HEK293 (cell line): ENCODE data around the gene MAP2.

Experiments used
- CTCF ChIA-PET: fragments of 350-600 bp; formaldehyde crosslinking; extraction: SDS; loops from one replicate; lab custom pipeline; 2021; ENCODE audit warnings: antibody characterized with exemption; lab: Yijun Ruan, JAX
- POLR2A ChIA-PET: fragments of 300-600 bp; formaldehyde crosslinking; extraction: SDS; loops from one replicate; lab custom pipeline; 2020; ENCODE audit warnings: antibody characterized with exemption, inconsistent platforms; lab: Yijun Ruan, JAX
- H3K27ac ChIP-seq: fragments of 200-500 bp; sonication (Bioruptor generic); 2 replicates; pipeline ENCODE4 v1.5.1; 2014; ENCODE audit warnings: low read depth, low read length, control low read depth, inconsistent platforms; ENCODE audit errors: extremely low read depth
- H3K36me3 ChIP-seq, 2 experiments: fragments of 200-500 bp in 1 of 2; sonication (Bioruptor generic) in 1 of 2; 1 replicate in 1 of 2; 2 replicates in 1 of 2; pipeline ENCODE4 v1.5.1; 2014 to 2017; ENCODE audit warnings: inconsistent platforms in 2 of 2, low read length in 2 of 2; ENCODE audit not compliant: control insufficient read depth in 2 of 2, insufficient read depth in 1 of 2
- H3K4me1 ChIP-seq: fragments of 200-500 bp; sonication (Bioruptor generic); 2 replicates; pipeline ENCODE4 v1.5.1; 2014; ENCODE audit warnings: mild to moderate bottlenecking, low read length, inconsistent platforms; ENCODE audit not compliant: control insufficient read depth, insufficient read depth
- H3K4me3 ChIP-seq: 2 replicates; pipeline ENCODE4 v1.5.1; 2011; ENCODE audit warnings: low read depth, mild to moderate bottlenecking, control low read depth, low read length, moderate library complexity
- H3K9me3 ChIP-seq: fragments of 200-500 bp; sonication (Bioruptor generic); 2 replicates; pipeline ENCODE4 v1.5.1; 2014; ENCODE audit warnings: low read depth, low read length, inconsistent platforms; ENCODE audit not compliant: control insufficient read depth, insufficient read depth
- BCL11B ChIP-seq: fragments of 450-650 bp; formaldehyde crosslinking; IDR thresholded peaks from 2 replicates; pipeline ENCODE4 v1.5.1; 2016; ENCODE audit warnings: low read depth, missing biosample characterization, missing genetic modification characterization
- EGR2 ChIP-seq: fragments of 450-650 bp; formaldehyde crosslinking; IDR thresholded peaks from 2 replicates; pipeline ENCODE4 v1.5.1; 2016; ENCODE audit warnings: low read depth, missing biosample characterization, missing genetic modification characterization
- GLIS1 ChIP-seq: fragments of 450-650 bp; formaldehyde crosslinking; IDR thresholded peaks from 2 replicates; pipeline ENCODE4 v1.5.1; 2016; ENCODE audit warnings: missing biosample characterization, missing genetic modification characterization
- IKZF3 ChIP-seq: fragments of 450-650 bp; IDR thresholded peaks from 2 replicates; pipeline ENCODE4 v1.5.0; 2018; ENCODE audit warnings: missing biosample characterization, mild to moderate bottlenecking, missing genetic modification characterization, moderate library complexity
- KLF7 ChIP-seq: fragments of 450-650 bp; formaldehyde crosslinking; IDR thresholded peaks from 2 replicates; pipeline ENCODE4 v1.5.1; 2016; ENCODE audit warnings: missing biosample characterization, missing genetic modification characterization, borderline replicate concordance
- ZBTB1 ChIP-seq: fragments of 450-650 bp; formaldehyde crosslinking; IDR thresholded peaks from 2 replicates; pipeline ENCODE4 v1.5.1; 2016; ENCODE audit warnings: missing biosample characterization, missing genetic modification characterization
- ZFP3 ChIP-seq: fragments of 450-650 bp; formaldehyde crosslinking; IDR thresholded peaks from 2 replicates; pipeline ENCODE4 v1.5.1; 2016; ENCODE audit warnings: low read depth, missing biosample characterization, missing genetic modification characterization
- ZNF121 ChIP-seq: fragments of 450-650 bp; formaldehyde crosslinking; IDR thresholded peaks from 2 replicates; pipeline ENCODE4 v1.5.1; 2016; ENCODE audit warnings: missing biosample characterization, missing genetic modification characterization
- ZNF138 ChIP-seq: fragments of 450-650 bp; formaldehyde crosslinking; IDR thresholded peaks from 2 replicates; pipeline ENCODE4 v1.5.1; 2016; ENCODE audit warnings: missing biosample characterization, missing genetic modification characterization, borderline replicate concordance
- ZNF146 ChIP-seq: fragments of 450-650 bp; formaldehyde crosslinking; IDR thresholded peaks from 2 replicates; pipeline ENCODE4 v1.5.1; 2016; ENCODE audit warnings: missing biosample characterization, missing genetic modification characterization
- ZNF19 ChIP-seq: fragments of 450-650 bp; formaldehyde crosslinking; IDR thresholded peaks from 2 replicates; pipeline ENCODE4; 2016; ENCODE audit warnings: missing biosample characterization, missing genetic modification characterization, low read depth
- ZNF214 ChIP-seq: fragments of 450-650 bp; formaldehyde crosslinking; IDR thresholded peaks from 2 replicates; pipeline ENCODE4 v1.5.1; 2017; ENCODE audit warnings: missing biosample characterization, mild to moderate bottlenecking, missing genetic modification characterization, borderline replicate concordance
- ZNF24 ChIP-seq: fragments of 450-650 bp; formaldehyde crosslinking; IDR thresholded peaks from 2 replicates; pipeline ENCODE4 v1.5.1; 2016; ENCODE audit warnings: missing biosample characterization, missing genetic modification characterization
- ZNF48 ChIP-seq: fragments of 450-650 bp; formaldehyde crosslinking; IDR thresholded peaks from 2 replicates; pipeline ENCODE4 v1.5.1; 2016; ENCODE audit warnings: missing biosample characterization, missing genetic modification characterization
- ZNF501 ChIP-seq: fragments of 450-650 bp; formaldehyde crosslinking; IDR thresholded peaks from 2 replicates; pipeline ENCODE4 v1.5.1; 2016; ENCODE audit warnings: missing biosample characterization, missing genetic modification characterization
- ZNF555 ChIP-seq: fragments of 450-650 bp; formaldehyde crosslinking; conservative IDR thresholded peaks from 2 replicates; pipeline ENCODE4 v1.5.1; 2017; ENCODE audit warnings: missing biosample characterization, mild to moderate bottlenecking, missing genetic modification characterization, inconsistent platforms
- ZNF585B ChIP-seq: fragments of 450-650 bp; formaldehyde crosslinking; IDR thresholded peaks from 2 replicates; pipeline ENCODE4 v1.5.1; 2016; ENCODE audit warnings: missing biosample characterization, missing genetic modification characterization
- ZNF626 ChIP-seq: fragments of 450-650 bp; sonication (Bioruptor Pico); formaldehyde crosslinking; IDR thresholded peaks from 2 replicates; pipeline ENCODE4 v1.5.1; 2018; ENCODE audit warnings: missing biosample characterization, missing genetic modification characterization, inconsistent platforms
- ZNF747 ChIP-seq: fragments of 450-650 bp; formaldehyde crosslinking; IDR thresholded peaks from 2 replicates; pipeline ENCODE4 v1.5.1; 2016; ENCODE audit warnings: missing biosample characterization, missing genetic modification characterization
- ZNF76 ChIP-seq: fragments of 450-650 bp; formaldehyde crosslinking; IDR thresholded peaks from 2 replicates; pipeline ENCODE4; 2016; ENCODE audit warnings: low read depth, missing biosample characterization, missing genetic modification characterization, borderline replicate concordance
- ZNF830 ChIP-seq: fragments of 450-650 bp; IDR thresholded peaks from 2 replicates; pipeline ENCODE4 v1.5.0; 2018; ENCODE audit warnings: missing biosample characterization, missing genetic modification characterization, low read depth, mild to moderate bottlenecking, moderate library complexity
- ZNF837 ChIP-seq: fragments of 450-650 bp; formaldehyde crosslinking; IDR thresholded peaks from 2 replicates; pipeline ENCODE4 v1.5.1; 2016; ENCODE audit warnings: missing biosample characterization, missing genetic modification characterization
- ZSCAN30 ChIP-seq: fragments of 450-650 bp; IDR thresholded peaks from 2 replicates; pipeline ENCODE4 v1.5.1; 2018; ENCODE audit warnings: missing biosample characterization, mild to moderate bottlenecking, missing genetic modification characterization, moderate library complexity
- TF ChIP-seq, protein P1 (sequence below): fragments of 450-650 bp; formaldehyde crosslinking; IDR thresholded peaks from 2 replicates; pipeline ENCODE4 v1.5.1; 2017; ENCODE audit warnings: missing biosample characterization, missing genetic modification characterization
- TF ChIP-seq, protein P2 (sequence below): fragments of 450-650 bp; formaldehyde crosslinking; IDR thresholded peaks from 2 replicates; pipeline ENCODE4 v1.5.1; 2017; ENCODE audit warnings: missing biosample characterization, missing genetic modification characterization

Gene MAP2

DNA sequence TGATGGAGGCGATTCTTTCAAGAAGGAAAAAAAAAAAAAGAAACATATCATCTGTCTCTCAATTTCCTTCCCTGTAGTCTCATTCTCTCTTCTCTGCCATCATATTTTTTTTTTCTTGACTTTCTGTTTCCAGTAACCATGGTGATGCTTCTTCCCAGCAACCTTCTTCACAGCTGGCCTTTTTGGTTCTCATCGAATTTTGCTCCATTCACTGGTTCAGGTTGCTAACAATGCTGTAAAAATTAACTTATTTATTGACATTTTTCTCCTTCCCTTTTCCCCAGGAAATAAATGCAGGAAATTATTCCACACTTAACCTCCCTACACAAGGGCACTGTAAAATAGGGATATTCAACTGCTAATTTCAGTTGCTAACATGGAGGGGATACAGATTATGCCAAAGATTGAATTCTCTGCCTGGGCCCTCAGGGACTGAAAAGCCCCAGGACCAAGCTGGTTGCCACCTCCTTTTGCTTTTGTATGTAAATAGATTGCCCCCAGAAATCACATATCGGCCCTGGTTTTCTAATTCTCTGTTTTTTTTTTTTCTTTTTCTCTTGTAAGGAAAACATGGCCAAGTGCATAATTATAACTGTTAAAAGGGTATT is 154.7 kb downstream of the MAP2 start:
- Histone ChIP-seq H3K27ac (no peak overlapping the region), H3K4me1 (no peaks in the 10 kb centered on the region), H3K36me3 (no peaks in the 10 kb centered on the region), H3K4me3 (no peak overlapping the region), H3K9me3 (no peaks in the 10 kb centered on the region)
- ChIA-PET POLR2A (no interaction called here), CTCF (interaction anchor here (0.7 to 5.3 kb wide), 6 partner anchors 11 to 368 kb away, joined by 3 to 37 read pairs (median 6); partner anchors contain the start of gene MAP2)
- no peak for TF ChIP-seq ZNF837
- no peak for TF ChIP-seq ZNF48 (tag by site-specific recombination)
- TF ChIP-seq ZNF76: no peak

DNA sequence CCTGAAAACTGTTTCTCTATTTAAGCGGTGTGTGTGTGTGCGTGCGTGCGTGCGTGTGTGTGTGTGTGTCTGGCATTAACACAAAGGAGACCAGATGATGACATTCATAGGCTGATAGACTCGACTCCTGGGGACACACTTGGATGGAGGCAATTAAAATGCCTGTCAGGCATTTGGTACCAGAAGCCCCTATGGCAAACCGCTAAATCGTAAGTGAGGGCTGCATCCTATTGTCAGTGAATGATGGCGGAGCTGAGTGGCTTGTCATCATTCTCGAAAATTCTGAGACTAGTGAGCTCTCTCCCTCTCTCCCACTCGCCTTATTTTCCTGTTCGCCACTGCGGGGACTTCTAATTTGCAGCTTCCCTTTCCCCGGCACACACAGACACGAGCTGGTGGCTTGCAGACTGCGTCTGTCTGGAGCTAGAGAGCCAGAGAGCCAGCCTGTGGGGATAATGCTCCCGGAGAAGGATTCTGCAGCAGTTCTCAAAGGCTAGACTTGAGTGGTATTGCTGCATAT is 155.4 kb downstream of the MAP2 start:
- TF ChIP-seq ZNF830 (tag by site-specific recombination) (no peak), ZSCAN30 (no peak), ZNF555 (tag by site-specific recombination) (no peak), ZNF146 (tag by site-specific recombination) (no peak), ZNF138 (no peak), ZNF626 (tag by site-specific recombination) (no peak)
- POLR2A ChIA-PET: no interaction called here
- H3K9me3 ChIP-seq: no peaks in the 10 kb centered on the region
- H3K4me1 ChIP-seq: no peaks in the 10 kb centered on the region
- CTCF ChIA-PET: interaction anchor here (0.7 to 5.3 kb wide), 6 partner anchors 10 to 245 kb away, joined by 3 to 37 read pairs (median 4); partner anchors contain the start of gene MAP2
- H3K36me3 ChIP-seq: no peaks in the 10 kb centered on the region
- H3K4me3 ChIP-seq: no peak overlapping the region
- no peak overlapping the region for H3K27ac ChIP-seq

DNA sequence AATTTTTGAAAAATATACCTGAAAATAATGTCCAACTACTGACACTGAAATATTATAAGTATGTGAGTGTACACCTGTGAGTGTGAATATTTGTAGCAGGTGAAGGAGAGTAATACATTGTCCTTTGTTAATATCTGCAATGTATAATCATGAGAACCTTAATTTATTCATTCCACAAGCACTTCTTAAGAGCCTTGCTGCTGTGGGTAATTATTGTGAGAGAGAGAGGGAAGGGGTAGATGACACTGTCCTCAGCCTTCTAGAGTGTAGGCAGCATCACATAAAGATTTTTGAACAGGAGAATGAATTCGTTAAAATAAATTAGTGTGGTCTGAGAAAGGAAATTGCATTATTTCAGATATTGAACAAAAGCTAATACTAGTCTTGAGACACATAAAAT is 157.2 kb downstream of the MAP2 start:
- Histone ChIP-seq H3K27ac (no peak overlapping the region), H3K36me3 (no peaks in the 10 kb centered on the region), H3K4me3 (no peak overlapping the region), H3K9me3 (no peaks in the 10 kb centered on the region), H3K4me1 (no peaks in the 10 kb centered on the region)
- ChIA-PET CTCF (no interaction called here), POLR2A (no interaction called here)
- TF ChIP-seq ZNF501 (tag by site-specific recombination): no peak
- no peak for TF ChIP-seq ZNF121 (tag by site-specific recombination)
- TF ChIP-seq ZNF24 (tag by site-specific recombination): no peak
- TF ChIP-seq ZBTB1: no peak
- no peak for TF ChIP-seq ZFP3 (tag by site-specific recombination)
- TF ChIP-seq BCL11B: no peak
- TF ChIP-seq EGR2 (tag by site-specific recombination): no peak
- no peak for TF ChIP-seq ZNF214
- TF ChIP-seq, protein P1, sequence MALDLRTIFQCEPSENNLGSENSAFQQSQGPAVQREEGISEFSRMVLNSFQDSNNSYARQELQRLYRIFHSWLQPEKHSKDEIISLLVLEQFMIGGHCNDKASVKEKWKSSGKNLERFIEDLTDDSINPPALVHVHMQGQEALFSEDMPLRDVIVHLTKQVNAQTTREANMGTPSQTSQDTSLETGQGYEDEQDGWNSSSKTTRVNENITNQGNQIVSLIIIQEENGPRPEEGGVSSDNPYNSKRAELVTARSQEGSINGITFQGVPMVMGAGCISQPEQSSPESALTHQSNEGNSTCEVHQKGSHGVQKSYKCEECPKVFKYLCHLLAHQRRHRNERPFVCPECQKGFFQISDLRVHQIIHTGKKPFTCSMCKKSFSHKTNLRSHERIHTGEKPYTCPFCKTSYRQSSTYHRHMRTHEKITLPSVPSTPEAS: no peak
- no peak for TF ChIP-seq GLIS1 (tag by site-specific recombination)
- TF ChIP-seq KLF7 (tag by site-specific recombination): no peak
- no peak for TF ChIP-seq ZNF19 (tag by site-specific recombination)
- TF ChIP-seq ZNF585B: no peak
- TF ChIP-seq, protein P2, sequence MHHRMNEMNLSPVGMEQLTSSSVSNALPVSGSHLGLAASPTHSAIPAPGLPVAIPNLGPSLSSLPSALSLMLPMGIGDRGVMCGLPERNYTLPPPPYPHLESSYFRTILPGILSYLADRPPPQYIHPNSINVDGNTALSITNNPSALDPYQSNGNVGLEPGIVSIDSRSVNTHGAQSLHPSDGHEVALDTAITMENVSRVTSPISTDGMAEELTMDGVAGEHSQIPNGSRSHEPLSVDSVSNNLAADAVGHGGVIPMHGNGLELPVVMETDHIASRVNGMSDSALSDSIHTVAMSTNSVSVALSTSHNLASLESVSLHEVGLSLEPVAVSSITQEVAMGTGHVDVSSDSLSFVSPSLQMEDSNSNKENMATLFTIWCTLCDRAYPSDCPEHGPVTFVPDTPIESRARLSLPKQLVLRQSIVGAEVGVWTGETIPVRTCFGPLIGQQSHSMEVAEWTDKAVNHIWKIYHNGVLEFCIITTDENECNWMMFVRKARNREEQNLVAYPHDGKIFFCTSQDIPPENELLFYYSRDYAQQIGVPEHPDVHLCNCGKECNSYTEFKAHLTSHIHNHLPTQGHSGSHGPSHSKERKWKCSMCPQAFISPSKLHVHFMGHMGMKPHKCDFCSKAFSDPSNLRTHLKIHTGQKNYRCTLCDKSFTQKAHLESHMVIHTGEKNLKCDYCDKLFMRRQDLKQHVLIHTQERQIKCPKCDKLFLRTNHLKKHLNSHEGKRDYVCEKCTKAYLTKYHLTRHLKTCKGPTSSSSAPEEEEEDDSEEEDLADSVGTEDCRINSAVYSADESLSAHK (tag by site-specific recombination): no peak
- TF ChIP-seq IKZF3 (tag by site-specific recombination): no peak
- no peak for TF ChIP-seq ZNF747 (tag by site-specific recombination)
